Right kidney (tissue), 1 donor: ENCODE results near the gene COG8.
"Not testable (repeated sequence)": the region's sequence is repeated elsewhere in the genome, so short reads cannot be mapped to it uniquely, and the experiment has no call there.

Source experiments
- DNase-seq: peaks from one replicate; pipeline ENCODE4 v3.0.0-alpha.2; 2016

The COG8 gene

GRCh38 chr16:69319826-69320739, 19.3 kb downstream of the COG8 start:
- no peak for DNase-seq

GRCh38 chr16:69319381-69319780, 20.0 kb downstream of the COG8 start:
- DNase-seq, result no peak

- no peak for DNase-seq
Observed at GRCh38 chr16:69318911-69319289, 20.5 kb downstream of the COG8 start.

GRCh38 chr16:69318177-69318910, 21.0 kb downstream of the COG8 start:
- DNase-seq, result no peak

GRCh38 chr16:69316595-69317034, 22.7 kb downstream of the COG8 start:
- no peak for DNase-seq

GRCh38 chr16:69315486-69316311, 23.7 kb downstream of the COG8 start:
- no peak for DNase-seq

- DNase-seq, result no peak
Observed at GRCh38 chr16:69314534-69314933, 24.8 kb downstream of the COG8 start.

GRCh38 chr16:69313469-69313868, 25.9 kb downstream of the COG8 start:
- no peak for DNase-seq

GRCh38 chr16:69311533-69312387, 27.6 kb downstream of the COG8 start:
- no peak for DNase-seq

GRCh38 chr16:69310653-69311532, 28.5 kb downstream of the COG8 start, which contains the start of gene VPS4A:
Gene VPS4A (plus strand): TSS chr16:69311350. CDS start chr16:69311512, 162 bp downstream.
- peak; percentile 96 for DNase-seq

- no peak for DNase-seq
Observed at GRCh38 chr16:69309316-69309715, 30.0 kb downstream of the COG8 start.

GRCh38 chr16:69307856-69308255, 31.5 kb downstream of the COG8 start:
- no peak for DNase-seq

GRCh38 chr16:69307091-69307490, 32.3 kb downstream of the COG8 start:
- DNase-seq, result no peak

GRCh38 chr16:69306031-69306430, 33.3 kb downstream of the COG8 start:
- no peak for DNase-seq

- DNase-seq, result no peak
Observed at GRCh38 chr16:69302301-69302700, 37.1 kb downstream of the COG8 start.

- DNase-seq, result no peak
Observed at GRCh38 chr16:69301861-69302260, 37.5 kb downstream of the COG8 start.

- no peak for DNase-seq
Observed at GRCh38 chr16:69301187-69301586, 38.2 kb downstream of the COG8 start.

GRCh38 chr16:69298261-69298660, 41.1 kb downstream of the COG8 start:
- no peak for DNase-seq

GRCh38 chr16:69296771-69297170, 42.6 kb downstream of the COG8 start:
- not testable (repeated sequence) for DNase-seq

GRCh38 chr16:69294051-69294450, 45.3 kb downstream of the COG8 start:
- DNase-seq, result no peak
